HCT116 (cell line): Measurements from ENCODE around the gene MBTPS1. TPM values are rescaled to one million over a fixed set of nuclear protein-coding genes. Genes with fewer than 3 reads are reported as not detected.
A peak's percentile ranks its signal among the peaks of the same experiment; 100 is the strongest.

Experiments used
- ATAC-seq: fragments of 200-7000 bp; cut with Tn5 transposase; 2 replicates; pipeline ENCODE4 v1.9.1; 2020; ENCODE audit warnings: mild to moderate bottlenecking, moderate library complexity
- BruUV-seq: library from RNA; stranded (reverse); fragments of 400-500 nt; replicated peaks from 2 replicates; lab custom pipeline; 2021; lab: Mats Ljungman, UMichigan
- CTCF ChIA-PET: fragments of 300-600 bp; sonication (Branson Sonifier 250); formaldehyde crosslinking; loops from one replicate; lab custom pipeline; 2021; ENCODE audit warnings: antibody characterized with exemption; lab: Charles Lee
- POLR2A ChIA-PET: fragments of 300-600, 350-600 bp; sonication (Branson Sonifier 250); formaldehyde crosslinking; loops from one replicate; lab custom pipeline; 2021; ENCODE audit warnings: antibody characterized with exemption; lab: Charles Lee
- RAD21 ChIA-PET, 2 experiments: fragments of 300-600 bp; sonication (Branson Sonifier 250); formaldehyde crosslinking; loops; one replicate each; lab custom pipeline; 2023; ENCODE audit warnings: low total read pairs in 2 of 2; ENCODE audit not compliant: uncharacterized antibody in 2 of 2, unreplicated experiment in 2 of 2, low non-redundant PET in 1 of 2; lab: Charles Lee
- DNase-seq: peaks from one replicate; pipeline ENCODE4 v3.0.0-alpha.2; 2010; ENCODE audit warnings: low read depth, low spot score
- H2AFZ ChIP-seq: fragments of 200-600 bp; shearing (Covaris generic), sonication (generic); 2 replicates; pipeline ENCODE4 v1.6.1; 2017; ENCODE audit warnings: low read depth, mixed run types, mixed read lengths, antibody characterized with exemption, low read length; ENCODE audit not compliant: poor library complexity, severe bottlenecking
- H3K27ac ChIP-seq: 2 replicates; pipeline ENCODE4 v1.5.1; 2012; ENCODE audit warnings: low read depth, low read length
- H3K27me3 ChIP-seq: fragments of 200-600 bp; sonication (generic); 2 replicates; pipeline ENCODE4 v1.6.1; 2016; ENCODE audit warnings: mixed run types, low read length, mixed read lengths; ENCODE audit not compliant: insufficient read depth
- H3K36me3 ChIP-seq, 2 experiments: fragments of 200-500 bp in 1 of 2; fragments of 200-600 bp in 1 of 2; sonication (Bioruptor generic) in 1 of 2; sonication (generic) in 1 of 2; 2 replicates each; pipeline versions ENCODE4 v1.5.1 to v1.6.1; 2014 to 2016; ENCODE audit warnings: low read length in 2 of 2, inconsistent platforms in 1 of 2, mixed read lengths in 1 of 2, mixed run types in 1 of 2; ENCODE audit not compliant: insufficient read depth in 2 of 2, control insufficient read depth in 1 of 2
- H3K4me1 ChIP-seq, 2 experiments: fragments of 200-600 bp in 1 of 2; sonication (generic) in 1 of 2; 2 replicates each; pipeline versions ENCODE4 v1.5.1 to v1.6.1; 2012 to 2017; ENCODE audit warnings: low read length in 2 of 2, inconsistent platforms in 1 of 2, mild to moderate bottlenecking in 1 of 2, mixed read lengths in 1 of 2, mixed run types in 1 of 2, moderate library complexity in 1 of 2; ENCODE audit not compliant: insufficient read depth in 2 of 2, control insufficient read depth in 1 of 2
- H3K4me2 ChIP-seq: fragments of 200-600 bp; sonication (generic); 2 replicates; pipeline ENCODE4 v1.6.1; 2017; ENCODE audit warnings: mixed run types, low read length, mixed read lengths
- H3K4me3 ChIP-seq, 2 experiments: fragments of 200-600 bp in 1 of 2; sonication (generic) in 1 of 2; replicated peaks in 1 of 2; 2 replicates each; pipeline ENCODE4 v1.5.1; 2011 to 2016; ENCODE audit warnings: low read length in 2 of 2, control low read depth in 1 of 2, low read depth in 1 of 2, mild to moderate bottlenecking in 1 of 2, mixed read lengths in 1 of 2, mixed run types in 1 of 2
- H3K79me2 ChIP-seq: fragments of 200-600 bp; sonication (generic); 2 replicates; pipeline ENCODE4 v1.6.1; 2017; ENCODE audit warnings: mild to moderate bottlenecking, mixed run types, low read length, moderate library complexity, mixed read lengths; ENCODE audit not compliant: insufficient read depth
- H3K9ac ChIP-seq: fragments of 200-600 bp; sonication (generic); 2 replicates; pipeline ENCODE4 v1.6.1; 2016; ENCODE audit warnings: low read length, mixed read lengths
- H3K9me2 ChIP-seq: fragments of 200-600 bp; sonication (generic), shearing (Covaris generic); 2 replicates; pipeline ENCODE4 v1.6.1; 2017; ENCODE audit warnings: mixed run types, mild to moderate bottlenecking, moderate library complexity; ENCODE audit not compliant: insufficient read depth
- H3K9me3 ChIP-seq, 2 experiments: fragments of 200-500 bp in 1 of 2; fragments of 200-600 bp in 1 of 2; sonication (Bioruptor generic) in 1 of 2; sonication (generic) in 1 of 2; 2 replicates each; pipeline ENCODE4 v1.6.1; 2014 to 2017; ENCODE audit warnings: low read length in 2 of 2, mixed read lengths in 2 of 2, inconsistent platforms in 1 of 2, low read depth in 1 of 2, mild to moderate bottlenecking in 1 of 2, mixed run types in 1 of 2, moderate library complexity in 1 of 2; ENCODE audit not compliant: control insufficient read depth in 1 of 2, insufficient read depth in 1 of 2
- H4K20me1 ChIP-seq: fragments of 200-600 bp; sonication (generic), shearing (Covaris generic); 2 replicates; pipeline ENCODE4 v1.6.1; 2017; ENCODE audit warnings: mixed run types, mild to moderate bottlenecking, moderate library complexity; ENCODE audit not compliant: insufficient read depth
- CTCF ChIP-seq, 3 experiments: fragments of 200-600 bp in 1 of 3; sonication (generic) in 1 of 3; IDR thresholded peaks in 2 of 3; conservative IDR thresholded peaks in 1 of 3; 2 replicates each; pipeline ENCODE4 v1.5.1; 2012 to 2017; ENCODE audit warnings: low read depth in 2 of 3, low read length in 2 of 3, antibody characterized with exemption in 1 of 3, borderline replicate concordance in 1 of 3, control low read depth in 1 of 3, mild to moderate bottlenecking in 1 of 3, mixed read lengths in 1 of 3, mixed run types in 1 of 3, moderate library complexity in 1 of 3; ENCODE audit not compliant: insufficient read depth in 1 of 3
- FOSL1 ChIP-seq: IDR thresholded peaks from 2 replicates; pipeline ENCODE4 v1.6.1; 2012; ENCODE audit warnings: low read depth
- RAD21 ChIP-seq: IDR thresholded peaks from 2 replicates; pipeline ENCODE4 v1.6.1; 2012; ENCODE audit warnings: low read depth, mild to moderate bottlenecking
- ZNF274 ChIP-seq: fragments of 200-500 bp; sonication (Bioruptor generic); IDR thresholded peaks from 2 replicates; pipeline ENCODE4 v1.6.1; 2014; ENCODE audit warnings: mild to moderate bottlenecking, low read depth, low read length, inconsistent platforms
- intact Hi-C: fragments of 100-400 bp; cut with micrococcal nuclease; formaldehyde crosslinking; loops from 2 replicates; pipeline ENCODE4 v1.10.0; 2022
- total RNA-seq: library from RNA; stranded (reverse); gene quantifications from one replicate; pipeline ENCODE4 v1.2.1, GENCODE V29; 2021; ENCODE audit not compliant: unreplicated experiment

The MBTPS1 gene
- total RNA-seq, 1 experiment from 2014 or later = 111 TPM

- Histone ChIP-seq H3K27me3 (no peaks in the 10 kb centered on the region), H3K9me2 (no peaks in the 10 kb centered on the region), H4K20me1 (no peaks in the 10 kb centered on the region), H3K4me2 (no peak overlapping the region), H3K4me3 (no peak overlapping the region), H3K27ac (no peak overlapping the region), H3K4me1 (peaks cover 0 to 3% of the 10 kb centered on the region in 2 experiments; a peak in 1 of 4 replicates), H3K79me2 (no peaks in the 10 kb centered on the region), H3K9ac (no peak overlapping the region), H2AFZ (no peak overlapping the region), H3K9me3 (no peaks in the 10 kb centered on the region), H3K36me3 (peaks cover 43 to 66% of the 10 kb centered on the region in 2 experiments; a peak in 3 of 4 replicates)
- TF ChIP-seq CTCF (IDR thresholded peaks at IDR 0.05 in 2 of 3, conservative IDR thresholded peaks at IDR 0.05 in 1 of 3; ENCODE audit: borderline replicate concordance in 1 of 3, insufficient read depth in 1 of 3, low read depth in 2 of 3, low read length in 2 of 3) (peak; percentile 92 to 100 (median 98)), FOSL1 (peak; percentile 44), ZNF274 (no peak), RAD21 (peak; percentile 78)
- intact Hi-C loops = no loop called here
- ChIA-PET RAD21 (no interaction called here), POLR2A (no interaction called here), CTCF (interaction anchor here (0.7 to 2.1 kb wide), 3 partner anchors 96 to 109 kb away, joined by 4 to 19 read pairs (median 12); partner anchors contain the start of gene OSGIN1)
- ATAC-seq (peak; percentile 99), DNase-seq (peak; percentile 52)
- BruUV-seq = no TSS peak
Observed at GRCh38 chr16:84062734-84063640, 53.8 kb downstream of the MBTPS1 start.
